Hepatocyte (in vitro differentiated cells): ENCODE measurements around the gene SH3PXD2A. TPM values are rescaled to one million over a fixed set of nuclear protein-coding genes. Genes with fewer than 3 reads are reported as not detected.

Experiments used
- DNase-seq: peaks from one replicate; pipeline ENCODE4 v3.0.0-alpha.2; 2016; ENCODE audit warnings: low spot score
- H2AFZ ChIP-seq: fragments of 200-600 bp; sonication (generic); 2 replicates; pipeline ENCODE4 v1.6.0; 2016; ENCODE audit warnings: antibody characterized with exemption, mild to moderate bottlenecking
- H3K27ac ChIP-seq: fragments of 200-600 bp; sonication (generic); 2 replicates; pipeline ENCODE4 v1.5.1; 2016; ENCODE audit warnings: mild to moderate bottlenecking
- H3K27me3 ChIP-seq: fragments of 200-600 bp; sonication (generic); 2 replicates; pipeline ENCODE4 v1.6.1; 2016
- H3K36me3 ChIP-seq: fragments of 200-600 bp; sonication (generic); replicated peaks from 2 replicates; pipeline ENCODE4 v1.5.1; 2016; ENCODE audit warnings: low read depth; ENCODE audit not compliant: insufficient read depth
- H3K4me1 ChIP-seq: fragments of 200-600 bp; sonication (generic); 2 replicates; pipeline ENCODE4 v1.5.1; 2016; ENCODE audit warnings: mild to moderate bottlenecking, moderate library complexity; ENCODE audit not compliant: insufficient read depth
- H3K4me2 ChIP-seq: fragments of 200-600 bp; sonication (generic); 2 replicates; pipeline ENCODE4 v1.6.0; 2016
- H3K4me3 ChIP-seq: fragments of 200-600 bp; sonication (generic); 2 replicates; pipeline ENCODE4 v1.5.1; 2016; ENCODE audit warnings: mild to moderate bottlenecking
- H3K79me2 ChIP-seq: fragments of 200-600 bp; sonication (generic); 2 replicates; pipeline ENCODE4 v1.6.0; 2017; ENCODE audit warnings: mild to moderate bottlenecking
- H3K9me2 ChIP-seq: fragments of 200-600 bp; sonication (generic); replicated peaks from 2 replicates; pipeline ENCODE4 v1.6.0; 2017; ENCODE audit warnings: mild to moderate bottlenecking; ENCODE audit not compliant: insufficient read depth
- H3K9me3 ChIP-seq: fragments of 200-600 bp; sonication (generic); 2 replicates; pipeline ENCODE4 v1.5.1; 2016; ENCODE audit warnings: low read depth, mild to moderate bottlenecking
- H4K20me1 ChIP-seq: fragments of 200-600 bp; sonication (generic); 2 replicates; pipeline ENCODE4 v1.6.0; 2016; ENCODE audit warnings: mild to moderate bottlenecking; ENCODE audit not compliant: insufficient read depth, poor library complexity, severe bottlenecking
- EZH2 ChIP-seq: fragments of 200-600 bp; sonication (generic); IDR thresholded peaks from 2 replicates; pipeline ENCODE4 v1.6.1; 2016; ENCODE audit warnings: antibody characterized with exemption, mild to moderate bottlenecking, borderline replicate concordance
- EZH2phosphoT487 ChIP-seq: fragments of 200-600 bp; sonication (generic); IDR thresholded peaks from one replicate; pipeline ENCODE4 v1.6.1; 2018; ENCODE audit warnings: antibody characterized with exemption, mild to moderate bottlenecking, low read depth, moderate library complexity; ENCODE audit not compliant: unreplicated experiment, severe bottlenecking
- WGBS: methylation state at CpG from one replicate; pipeline ENCODE4 v1.1.6; 2016; ENCODE audit warnings: low lambda C conversion rate; ENCODE audit errors: missing lambda C conversion rate; 5-methylcytosine and 5-hydroxymethylcytosine counted together
- polyA plus RNA-seq: library from polyadenylated mRNA; unstranded; fragments of >200 nt; fragmentation: Nextera tagmentation; extraction: Ambion mirVana; gene quantifications from 2 replicates; pipeline ENCODE4 v1.2.1, GENCODE V29; 2016
- total RNA-seq: library from RNA; depleted of rRNA; stranded (reverse); fragments of >200 nt; gene quantifications from 2 replicates; pipeline ENCODE4 v1.2.3, GENCODE V29; 2014
- TF ChIP-seq, protein P1 (sequence below): fragments of 200-600 bp; sonication (generic); IDR thresholded peaks from 2 replicates; pipeline ENCODE4 v1.5.1; 2016; ENCODE audit warnings: antibody characterized with exemption, mild to moderate bottlenecking; ENCODE audit not compliant: poor library complexity

Gene SH3PXD2A
- total and polyA plus RNA-seq, 2 experiments from 2014 or later = 8.4 to 13.6 TPM

DNA sequence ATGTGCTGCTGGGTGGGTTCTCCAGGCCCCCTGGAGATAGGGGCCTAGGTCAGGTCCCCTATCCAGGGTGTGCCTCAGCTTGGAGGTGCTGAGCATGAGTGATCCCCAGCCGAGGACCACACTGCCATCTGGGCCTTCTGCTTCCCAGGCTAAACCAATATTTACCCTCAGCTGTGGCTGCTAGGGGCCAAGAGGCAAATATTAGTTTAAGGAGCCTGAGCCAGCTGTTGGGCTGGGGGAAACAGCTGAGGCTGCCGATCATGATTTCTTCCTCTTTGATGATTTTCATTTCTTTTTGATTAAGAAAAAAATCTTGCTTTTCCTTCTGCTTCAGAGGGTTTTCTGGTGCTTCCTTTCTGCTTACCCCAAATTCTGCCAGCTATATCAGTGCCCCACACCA, 278.5 kb downstream of the SH3PXD2A start:
- WGBS = 49% methylated on average over 2 of the region's 2 CpGs
- no peaks in the 10 kb centered on the region for H3K9me3 ChIP-seq
- no peaks in the 10 kb centered on the region for H3K9me2 ChIP-seq
- no peaks in the 10 kb centered on the region for H4K20me1 ChIP-seq
- H3K4me1 ChIP-seq = peaks cover 48% of the 10 kb centered on the region
- no peak overlapping the region for H2AFZ ChIP-seq
- H3K27ac ChIP-seq = no peak overlapping the region
- no peaks in the 10 kb centered on the region for H3K79me2 ChIP-seq
- no peak overlapping the region for H3K4me2 ChIP-seq
- TF ChIP-seq EZH2 (no peak), EZH2phosphoT487 (no peak)
- TF ChIP-seq, protein P1, sequence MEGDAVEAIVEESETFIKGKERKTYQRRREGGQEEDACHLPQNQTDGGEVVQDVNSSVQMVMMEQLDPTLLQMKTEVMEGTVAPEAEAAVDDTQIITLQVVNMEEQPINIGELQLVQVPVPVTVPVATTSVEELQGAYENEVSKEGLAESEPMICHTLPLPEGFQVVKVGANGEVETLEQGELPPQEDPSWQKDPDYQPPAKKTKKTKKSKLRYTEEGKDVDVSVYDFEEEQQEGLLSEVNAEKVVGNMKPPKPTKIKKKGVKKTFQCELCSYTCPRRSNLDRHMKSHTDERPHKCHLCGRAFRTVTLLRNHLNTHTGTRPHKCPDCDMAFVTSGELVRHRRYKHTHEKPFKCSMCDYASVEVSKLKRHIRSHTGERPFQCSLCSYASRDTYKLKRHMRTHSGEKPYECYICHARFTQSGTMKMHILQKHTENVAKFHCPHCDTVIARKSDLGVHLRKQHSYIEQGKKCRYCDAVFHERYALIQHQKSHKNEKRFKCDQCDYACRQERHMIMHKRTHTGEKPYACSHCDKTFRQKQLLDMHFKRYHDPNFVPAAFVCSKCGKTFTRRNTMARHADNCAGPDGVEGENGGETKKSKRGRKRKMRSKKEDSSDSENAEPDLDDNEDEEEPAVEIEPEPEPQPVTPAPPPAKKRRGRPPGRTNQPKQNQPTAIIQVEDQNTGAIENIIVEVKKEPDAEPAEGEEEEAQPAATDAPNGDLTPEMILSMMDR = no peak
- H3K27me3 ChIP-seq = no peaks in the 10 kb centered on the region
- DNase-seq = no peak
- H3K4me3 ChIP-seq = no peak overlapping the region
- no peaks in the 10 kb centered on the region for H3K36me3 ChIP-seq

DNA sequence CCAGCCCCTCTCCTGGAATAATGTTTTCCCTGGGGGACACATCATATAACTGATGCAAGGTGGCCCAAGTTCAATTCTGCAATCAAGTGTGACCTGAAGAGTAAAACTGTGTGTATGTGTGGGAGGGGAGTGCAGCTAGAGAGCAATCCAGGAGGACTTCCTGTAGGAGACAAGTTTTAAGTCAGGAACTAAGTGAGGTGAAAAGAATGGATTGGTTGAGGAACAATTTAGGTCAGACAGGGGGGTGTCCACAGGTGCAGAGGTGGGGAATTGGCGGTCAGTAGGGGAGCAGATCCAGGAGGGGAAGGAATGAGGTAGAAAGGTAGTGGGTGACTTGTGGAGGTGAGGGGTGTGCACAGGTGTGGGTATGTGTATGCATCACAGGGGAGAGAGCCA, 279.3 kb downstream of the SH3PXD2A start:
- H2AFZ ChIP-seq = no peak overlapping the region
- 93% methylated on average over 1 of the region's 1 CpG for WGBS

DNA sequence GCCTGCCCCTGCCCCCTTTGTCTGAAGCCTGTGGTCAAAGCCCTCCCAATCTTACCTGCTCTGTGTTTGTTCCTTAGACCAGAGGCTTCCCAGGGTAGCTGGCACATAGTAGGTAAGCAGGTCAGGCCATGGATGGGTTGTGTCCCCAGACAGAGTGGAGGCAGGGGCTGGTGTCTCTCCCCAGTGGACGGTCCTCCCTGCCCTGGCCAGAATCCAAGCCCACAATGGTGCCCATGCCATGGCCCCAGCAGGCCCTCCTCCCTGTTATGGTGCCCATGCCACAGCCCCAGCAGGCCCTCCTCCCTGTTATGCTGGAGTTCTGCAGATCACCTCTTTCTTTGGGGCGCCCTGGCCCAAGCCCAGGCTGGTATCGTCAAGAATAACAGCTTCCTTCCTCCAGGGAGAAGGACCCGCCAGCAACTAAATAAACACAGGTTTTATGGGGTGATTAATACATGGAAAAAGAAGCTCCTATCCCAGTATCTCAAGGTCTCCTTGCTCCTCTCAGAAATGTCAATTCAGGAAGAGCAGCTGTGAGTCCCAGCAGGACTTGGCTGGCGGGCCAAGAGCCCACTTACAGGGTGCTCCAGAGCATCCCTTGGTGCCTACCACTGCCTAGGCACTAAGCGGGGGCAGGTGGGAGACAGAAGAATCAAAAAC, 279.8 kb downstream of the SH3PXD2A start:
- Histone ChIP-seq H3K4me3 (no peak overlapping the region), H3K27me3 (no peaks in the 10 kb centered on the region), H3K36me3 (no peaks in the 10 kb centered on the region), H3K27ac (no peak overlapping the region), H3K9me2 (no peaks in the 10 kb centered on the region), H3K4me2 (no peak overlapping the region), H3K9me3 (no peaks in the 10 kb centered on the region), H3K4me1 (peaks cover 60% of the 10 kb centered on the region), H4K20me1 (no peaks in the 10 kb centered on the region), H3K79me2 (no peaks in the 10 kb centered on the region), H2AFZ (no peak overlapping the region)
- 62% methylated on average over 6 of the region's 6 CpGs for WGBS
- DNase-seq = no peak
- TF ChIP-seq EZH2 = no peak
- TF ChIP-seq EZH2phosphoT487 = peak; percentile 67

More for the DNA sequence above, 279.3 kb downstream of the SH3PXD2A start:
- Histone ChIP-seq H3K4me3 (no peak overlapping the region), H3K9me3 (no peaks in the 10 kb centered on the region), H4K20me1 (no peaks in the 10 kb centered on the region), H3K79me2 (no peaks in the 10 kb centered on the region), H3K4me1 (peaks cover 56% of the 10 kb centered on the region), H3K36me3 (no peaks in the 10 kb centered on the region), H3K27ac (no peak overlapping the region), H3K27me3 (no peaks in the 10 kb centered on the region), H3K9me2 (no peaks in the 10 kb centered on the region), H3K4me2 (no peak overlapping the region)
- TF ChIP-seq, protein P1 = no peak
- TF ChIP-seq EZH2phosphoT487 (no peak), EZH2 (no peak)
- no peak for DNase-seq

DNA sequence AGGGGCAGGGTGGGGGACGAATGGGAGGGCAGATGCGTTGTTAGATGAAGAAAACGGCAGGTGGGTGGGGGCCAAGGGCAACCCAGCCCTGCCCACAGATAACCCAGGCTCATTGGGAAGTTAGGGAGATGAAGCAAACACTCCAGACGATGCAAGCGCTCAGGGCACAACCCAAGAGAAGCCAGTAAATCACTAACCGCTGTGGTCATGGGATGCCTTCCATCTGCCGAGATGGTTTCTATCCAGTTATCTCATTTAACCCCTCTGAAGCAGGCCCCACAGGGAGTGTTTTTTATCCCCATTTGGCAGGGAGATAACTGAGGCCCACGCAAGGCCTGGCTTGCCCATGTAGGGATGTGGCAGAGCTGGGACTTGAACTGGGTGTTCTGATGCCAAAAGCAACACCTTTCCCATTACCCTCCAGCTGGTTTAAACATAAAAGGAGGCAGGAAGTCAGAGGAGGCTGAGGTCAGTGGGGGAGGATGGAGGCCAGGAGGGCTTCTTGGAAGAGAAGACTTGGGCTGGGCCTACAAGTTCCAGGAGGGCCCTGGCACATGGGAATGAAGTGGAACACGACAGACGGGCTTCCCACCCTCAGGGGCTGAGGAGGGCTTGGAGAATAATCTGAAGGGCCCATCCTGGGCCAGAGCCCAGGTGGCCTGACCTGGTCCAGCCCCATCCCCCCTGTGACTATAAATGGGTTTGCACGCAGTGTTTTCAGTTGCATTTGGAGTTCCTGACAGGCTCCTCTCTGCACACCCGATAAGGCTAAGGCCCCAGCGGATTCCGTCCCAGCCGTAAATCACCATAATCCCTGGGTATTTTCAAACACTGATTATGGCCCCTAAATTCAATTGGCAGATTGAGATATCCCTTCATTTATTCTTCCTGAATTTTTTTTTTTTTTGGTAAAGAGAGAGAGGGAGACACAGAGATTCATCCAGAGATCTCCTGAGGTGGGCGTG, 281.0 kb downstream of the SH3PXD2A start:
- TF ChIP-seq EZH2phosphoT487 (no peak), EZH2 (no peak)
- TF ChIP-seq, protein P1 = no peak
- Histone ChIP-seq H3K9me2 (no peaks in the 10 kb centered on the region), H3K27me3 (no peaks in the 10 kb centered on the region), H3K79me2 (no peaks in the 10 kb centered on the region), H2AFZ (no peak overlapping the region), H3K36me3 (no peaks in the 10 kb centered on the region), H4K20me1 (no peaks in the 10 kb centered on the region), H3K9me3 (no peaks in the 10 kb centered on the region), H3K4me2 (no peak overlapping the region), H3K4me3 (no peak overlapping the region), H3K4me1 (peaks cover 71% of the 10 kb centered on the region), H3K27ac (no peak overlapping the region)
- WGBS = 61% methylated on average over 15 of the region's 16 CpGs
- DNase-seq = no peak
